Esophagus squamous epithelium (tissue), 5 donors: Measurements from ENCODE around the gene ADAMTS15. TPM values are rescaled to one million over a fixed set of nuclear protein-coding genes. Genes with fewer than 3 reads are reported as not detected.

Source experiments
- DNase-seq: peaks from one replicate; lab custom pipeline; 2025; lab: John Stamatoyannopoulos, UW
- H3K27ac ChIP-seq, 4 donors: fragments of 200-600 bp; sonication (generic); one replicate each; pipeline ENCODE4 v1.5.1; 2016 to 2019; ENCODE audit warnings: mild to moderate bottlenecking in 1 of 4
- H3K27me3 ChIP-seq, 4 donors: fragments of 200-600 bp; sonication (generic); 1 replicate in 3 of 4; 2 replicates in 1 of 4; pipeline versions ENCODE4 v1.5.1 to v1.6.0; 2017 to 2021; ENCODE audit warnings: antibody characterized with exemption in 1 of 4
- H3K36me3 ChIP-seq, 3 donors: fragments of 200-600 bp; sonication (generic); one replicate each; pipeline ENCODE4 v1.5.1; 2016 to 2019
- H3K4me1 ChIP-seq, 3 donors: fragments of 200-600 bp; sonication (generic); one replicate each; pipeline ENCODE4 v1.5.1; 2017 to 2019
- H3K4me3 ChIP-seq, 4 donors: fragments of 200-600 bp; sonication (generic); 1 replicate in 3 of 4; 2 replicates in 1 of 4; pipeline ENCODE4 v1.5.1; 2016 to 2019; ENCODE audit warnings: mild to moderate bottlenecking in 2 of 4, moderate library complexity in 1 of 4
- H3K9me3 ChIP-seq, 3 donors: fragments of 200-600 bp; sonication (generic); one replicate each; pipeline ENCODE4 v1.5.1; 2016 to 2019
- POLR2A ChIP-seq, 4 donors: fragments of 450-650 bp; IDR thresholded peaks; one replicate each; pipeline ENCODE4 v1.6.1; 2017; ENCODE audit warnings: antibody characterized with exemption in 4 of 4, mild to moderate bottlenecking in 4 of 4, moderate library complexity in 3 of 4
- WGBS, 2 donors: methylation state at CpG; one replicate each; pipeline ENCODE4 v1.1.5; 2018; 5-methylcytosine and 5-hydroxymethylcytosine counted together
- intact Hi-C: fragments of 100-400 bp; cut with DNase I; formaldehyde crosslinking; loops from one replicate; pipeline ENCODE4 v1.15.0; 2022
- total RNA-seq, 4 donors: library from RNA; depleted of rRNA; stranded (reverse); fragments of >200 nt; gene quantifications; one replicate each; pipeline ENCODE4 v1.1.0, GENCODE V29; 2016
- TF ChIP-seq, protein P1 (sequence below), 6 experiments: fragments of 450-650 bp in 4 of 6; fragments of 200-600 bp in 2 of 6; sonication (generic) in 2 of 6; IDR thresholded peaks; one replicate each; pipeline ENCODE4 v1.5.1; 2016 to 2019; ENCODE audit warnings: antibody characterized with exemption in 6 of 6, mild to moderate bottlenecking in 4 of 6, moderate library complexity in 4 of 6
- donor health status: DM: yes; HTN: yes; CAD: no.

Gene ADAMTS15
- total RNA-seq, 4 donors from 2014 or later, result 0.11 to 5.7 (median 2.1) TPM

DNA sequence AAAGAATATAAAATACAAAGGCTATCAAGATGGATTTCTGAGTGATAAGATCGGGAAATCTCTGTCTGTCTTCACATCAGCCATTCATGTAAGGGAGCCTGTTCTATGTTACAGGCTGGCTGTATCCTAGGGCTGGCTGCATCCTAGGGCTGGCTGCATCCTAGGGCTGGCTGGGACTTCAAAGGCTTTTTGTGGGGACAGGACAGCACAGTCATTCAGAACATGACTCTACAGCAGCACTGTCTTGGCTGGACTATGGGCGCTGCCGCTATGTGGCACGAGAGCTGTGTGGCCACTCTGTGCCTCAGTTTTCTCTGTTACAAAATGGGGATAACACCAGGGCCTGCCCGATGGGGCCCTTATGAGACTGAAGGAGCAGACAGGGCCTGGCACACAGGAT, 30.2 kb upstream of the ADAMTS15 start:
- no peak for DNase-seq
- peaks cover 0 to 20% (median 0%) of the 10 kb centered on the region in 4 donors for H3K27me3 ChIP-seq
- peaks cover 0 to 47% (median 20%) of the 10 kb centered on the region in 3 donors for H3K4me1 ChIP-seq
- no peak overlapping the region for H3K4me3 ChIP-seq
- 88 to 92% methylated on average over 1 of the region's 5 CpGs for WGBS, 2 donors
- intact Hi-C loops, result no loop called here
- no peaks in the 10 kb centered on the region for H3K9me3 ChIP-seq
- TF ChIP-seq, protein P1, sequence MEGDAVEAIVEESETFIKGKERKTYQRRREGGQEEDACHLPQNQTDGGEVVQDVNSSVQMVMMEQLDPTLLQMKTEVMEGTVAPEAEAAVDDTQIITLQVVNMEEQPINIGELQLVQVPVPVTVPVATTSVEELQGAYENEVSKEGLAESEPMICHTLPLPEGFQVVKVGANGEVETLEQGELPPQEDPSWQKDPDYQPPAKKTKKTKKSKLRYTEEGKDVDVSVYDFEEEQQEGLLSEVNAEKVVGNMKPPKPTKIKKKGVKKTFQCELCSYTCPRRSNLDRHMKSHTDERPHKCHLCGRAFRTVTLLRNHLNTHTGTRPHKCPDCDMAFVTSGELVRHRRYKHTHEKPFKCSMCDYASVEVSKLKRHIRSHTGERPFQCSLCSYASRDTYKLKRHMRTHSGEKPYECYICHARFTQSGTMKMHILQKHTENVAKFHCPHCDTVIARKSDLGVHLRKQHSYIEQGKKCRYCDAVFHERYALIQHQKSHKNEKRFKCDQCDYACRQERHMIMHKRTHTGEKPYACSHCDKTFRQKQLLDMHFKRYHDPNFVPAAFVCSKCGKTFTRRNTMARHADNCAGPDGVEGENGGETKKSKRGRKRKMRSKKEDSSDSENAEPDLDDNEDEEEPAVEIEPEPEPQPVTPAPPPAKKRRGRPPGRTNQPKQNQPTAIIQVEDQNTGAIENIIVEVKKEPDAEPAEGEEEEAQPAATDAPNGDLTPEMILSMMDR (IDR thresholded peaks at IDR 0.05), result no peak
- TF ChIP-seq POLR2A (IDR thresholded peaks at IDR 0.05), result no peak
- peak overlapping the region in 3 of 4 donors; percentile 66 to 78 (median 70) for H3K27ac ChIP-seq
- H3K36me3 ChIP-seq, result no peaks in the 10 kb centered on the region

DNA sequence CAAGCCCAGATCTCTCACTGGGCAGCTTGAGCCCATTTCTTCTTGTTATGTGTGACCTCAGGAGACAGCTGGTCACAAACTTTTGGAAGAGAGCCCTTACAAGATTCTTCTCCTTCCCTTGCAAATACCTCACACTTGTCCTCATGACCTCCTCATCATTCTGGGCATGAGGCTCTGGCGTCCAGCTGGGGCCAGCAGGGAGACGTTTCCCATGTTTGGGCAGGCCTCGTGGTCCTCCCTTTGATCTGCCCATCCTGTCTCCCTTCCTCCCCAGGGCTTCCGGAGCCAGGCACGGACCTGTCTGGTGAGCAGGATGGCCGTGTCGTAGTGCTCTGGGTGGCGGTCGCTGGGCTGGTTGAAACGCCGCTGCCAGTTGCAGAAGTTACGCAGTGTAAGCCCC, 29.7 kb upstream of the ADAMTS15 start:
- Histone ChIP-seq H3K36me3 (no peaks in the 10 kb centered on the region), H3K9me3 (no peaks in the 10 kb centered on the region), H3K4me3 (no peak overlapping the region), H3K27me3 (peaks cover 0 to 24% (median 0%) of the 10 kb centered on the region in 4 donors), H3K4me1 (peaks cover 0 to 42% (median 19%) of the 10 kb centered on the region in 3 donors), H3K27ac (peak overlapping the region; percentile 18 to 83 (median 68))
- intact Hi-C loops, result no loop called here
- no peak for DNase-seq
- WGBS, 2 donors, result 23 to 34% methylated on average over 3 of the region's 12 CpGs
- no peak for TF ChIP-seq POLR2A (IDR thresholded peaks at IDR 0.05)
- TF ChIP-seq, protein P1 (IDR thresholded peaks at IDR 0.05), result no peak

DNA sequence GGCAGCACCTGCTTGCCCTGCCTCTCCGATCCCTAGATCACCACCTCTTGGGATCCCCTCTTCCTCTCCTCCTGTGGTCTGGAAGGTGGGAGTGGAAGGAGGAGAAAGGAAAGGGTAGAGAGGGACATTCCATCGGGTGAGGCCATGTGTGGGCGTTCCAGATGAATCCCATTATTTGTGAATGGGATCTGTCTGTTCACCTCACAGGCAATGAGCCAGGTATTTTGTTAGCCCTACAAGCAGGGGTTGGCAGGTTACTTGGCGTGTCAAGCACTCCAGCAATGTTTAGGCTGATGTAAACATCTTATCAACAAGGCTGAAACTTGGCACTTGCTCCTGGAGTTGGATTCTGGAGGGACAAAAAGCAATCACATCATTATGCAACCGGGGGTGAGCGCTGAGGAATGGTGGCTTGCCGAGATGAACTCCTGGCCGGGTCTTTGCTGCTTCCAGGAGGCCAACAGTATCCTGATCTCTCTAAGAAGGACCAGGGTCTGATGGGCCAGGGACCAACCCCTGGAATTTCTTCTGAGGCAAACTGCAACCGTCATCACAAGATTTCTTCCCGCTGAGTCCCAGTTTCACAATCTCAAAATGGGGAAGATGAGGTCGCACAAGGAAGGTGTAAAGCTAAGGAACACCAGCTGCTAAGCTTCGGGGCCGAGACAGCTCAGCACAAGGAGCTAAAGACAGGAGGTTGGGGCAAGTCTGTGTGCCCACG, 27.8 kb upstream of the ADAMTS15 start:
- Histone ChIP-seq H3K36me3 (no peaks in the 10 kb centered on the region), H3K4me1 (peaks cover 0 to 32% (median 11%) of the 10 kb centered on the region in 3 donors), H3K9me3 (no peaks in the 10 kb centered on the region), H3K27ac (peak overlapping the region; percentile 48 to 83 (median 68)), H3K4me3 (no peak overlapping the region), H3K27me3 (peaks cover 0 to 33% (median 0%) of the 10 kb centered on the region in 4 donors)
- TF ChIP-seq, protein P1 (IDR thresholded peaks at IDR 0.05), result no peak
- TF ChIP-seq POLR2A (IDR thresholded peaks at IDR 0.05), result no peak
- intact Hi-C loops, result no loop called here
- 40 to 62% methylated on average over 14 of the region's 14 CpGs for WGBS, 2 donors
- DNase-seq, result no peak

DNA sequence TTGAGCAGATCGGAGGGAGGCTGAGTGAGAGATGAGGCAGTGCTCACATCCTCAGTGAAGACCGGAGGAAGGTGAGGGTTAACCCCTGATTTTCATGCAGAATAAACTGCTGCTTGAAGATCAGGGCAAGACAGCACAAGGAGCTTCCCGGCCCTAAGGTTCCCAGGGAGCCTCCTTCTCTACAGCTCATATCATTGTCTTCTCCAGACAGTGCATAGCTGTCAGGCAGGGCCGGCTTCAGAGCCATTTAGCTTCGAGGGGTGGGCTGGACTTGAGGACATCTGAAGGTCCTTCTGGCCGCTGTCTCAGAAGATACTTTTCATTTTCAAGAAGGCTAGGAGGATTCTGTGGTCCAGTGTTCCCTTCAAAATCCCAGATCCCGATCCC, 27.3 kb upstream of the ADAMTS15 start:
- peaks cover 0 to 35% (median 11%) of the 10 kb centered on the region in 3 donors for H3K4me1 ChIP-seq
- intact Hi-C loops, result no loop called here
- H3K4me3 ChIP-seq, result no peak overlapping the region
- DNase-seq, result no peak
- H3K9me3 ChIP-seq, result no peaks in the 10 kb centered on the region
- TF ChIP-seq, protein P1 (IDR thresholded peaks at IDR 0.05), result no peak
- TF ChIP-seq POLR2A (IDR thresholded peaks at IDR 0.05), result no peak
- H3K36me3 ChIP-seq, result no peaks in the 10 kb centered on the region
- peak overlapping the region; percentile 42 to 78 (median 68) for H3K27ac ChIP-seq
- WGBS, 2 donors, result 74 to 76% methylated on average over 5 to 7 of the region's 7 CpGs
- peaks cover 0 to 33% (median 1%) of the 10 kb centered on the region in 4 donors for H3K27me3 ChIP-seq

DNA sequence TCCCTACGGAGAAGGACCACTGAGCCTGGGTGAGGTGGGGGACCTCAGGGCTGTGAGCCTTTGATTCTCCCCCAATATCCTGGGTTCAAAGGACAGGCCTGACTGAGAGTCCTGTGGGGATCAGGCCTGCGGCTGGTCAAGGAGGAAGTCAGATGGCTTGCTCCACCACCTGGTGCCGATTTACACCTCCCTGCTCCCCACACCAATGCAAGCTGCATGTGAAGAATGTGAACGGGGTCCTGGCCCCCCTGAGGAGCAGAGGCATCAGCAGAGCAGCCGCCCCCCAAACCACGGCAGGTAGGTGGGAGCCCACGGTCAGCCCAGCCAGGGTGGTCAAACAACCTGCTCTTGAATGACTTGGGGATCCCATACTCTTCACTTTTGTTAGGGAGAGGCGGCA, 26.7 kb upstream of the ADAMTS15 start:
- intact Hi-C loops, result no loop called here
- 78% methylated on average over 2 of the region's 8 CpGs; no CpG with 5 or more reads in 1 of the 2 donors for WGBS, 2 donors
- Histone ChIP-seq H3K9me3 (no peaks in the 10 kb centered on the region), H3K27ac (peak overlapping the region; percentile 42 to 78 (median 68)), H3K4me1 (peaks cover 0 to 40% (median 15%) of the 10 kb centered on the region in 3 donors), H3K36me3 (no peaks in the 10 kb centered on the region), H3K4me3 (no peak overlapping the region), H3K27me3 (peaks cover 0 to 36% (median 4%) of the 10 kb centered on the region in 4 donors)
- no peak for DNase-seq
- TF ChIP-seq, protein P1 (IDR thresholded peaks at IDR 0.05), result no peak
- no peak for TF ChIP-seq POLR2A (IDR thresholded peaks at IDR 0.05)
